SK-N-SH (cell line): ENCODE data around the gene PNPLA5. TPM values are rescaled to one million over a fixed set of nuclear protein-coding genes. Genes with fewer than 3 reads are reported as not detected.

ENCODE experiments used
- CTCF ChIA-PET: fragments of 300-600, 350-600 bp; formaldehyde crosslinking; extraction: SDS; loops from one replicate; lab custom pipeline; 2021; lab: Yijun Ruan, JAX
- POLR2A ChIA-PET: fragments of 350-600 bp; sonication (Branson Sonifier 250); formaldehyde crosslinking; extraction: SDS; loops from one replicate; lab custom pipeline; 2020; ENCODE audit warnings: antibody characterized with exemption, inconsistent platforms; lab: Yijun Ruan, JAX
- DNase-seq: peaks from one replicate; pipeline ENCODE4 v3.0.0; 2012
- H2AFZ ChIP-seq: fragments of 200-600 bp; sonication (generic); 2 replicates; pipeline ENCODE4 v1.8.1; 2016; ENCODE audit warnings: antibody characterized with exemption, mild to moderate bottlenecking, low read depth
- H3F3A ChIP-seq: fragments of 200-600 bp; sonication (generic); replicated peaks from 2 replicates; pipeline ENCODE3; 2016; ENCODE audit warnings: antibody characterized with exemption, mild to moderate bottlenecking; ENCODE audit not compliant: insufficient read depth
- H3K27ac ChIP-seq, 2 experiments: fragments of 200-500 bp in 1 of 2; fragments of 200-600 bp in 1 of 2; sonication (Bioruptor generic) in 1 of 2; sonication (generic), shearing (Covaris generic) in 1 of 2; 2 replicates each; pipeline versions ENCODE4 v1.5.1 to v1.6.1; 2014 to 2016; ENCODE audit warnings: low read depth in 2 of 2, inconsistent platforms in 1 of 2, low read length in 1 of 2, mild to moderate bottlenecking in 1 of 2, mixed read lengths in 1 of 2
- H3K27me3 ChIP-seq: fragments of 200-600 bp; sonication (generic), shearing (Covaris generic); 2 replicates; pipeline ENCODE4 v1.6.1; 2016; ENCODE audit warnings: mixed run types; ENCODE audit not compliant: insufficient read depth
- H3K36me3 ChIP-seq, 2 experiments: fragments of 200-500 bp in 1 of 2; fragments of 200-600 bp in 1 of 2; sonication (Bioruptor generic) in 1 of 2; sonication (generic) in 1 of 2; replicated peaks in 1 of 2; 2 replicates each; pipeline versions ENCODE3 to v1.5.1; 2014 to 2016; ENCODE audit warnings: low read length in 1 of 2, mild to moderate bottlenecking in 1 of 2; ENCODE audit not compliant: insufficient read depth in 2 of 2, control insufficient read depth in 1 of 2
- H3K4me1 ChIP-seq, 2 experiments: fragments of 200-500 bp in 1 of 2; fragments of 200-600 bp in 1 of 2; sonication (Bioruptor generic) in 1 of 2; sonication (generic), shearing (Covaris generic) in 1 of 2; 2 replicates each; pipeline versions ENCODE4 v1.5.1 to v1.6.1; 2014 to 2016; ENCODE audit warnings: low read depth in 1 of 2, low read length in 1 of 2, mixed run types in 1 of 2; ENCODE audit not compliant: insufficient read depth in 2 of 2, control insufficient read depth in 1 of 2
- H3K4me2 ChIP-seq: fragments of 200-600 bp; sonication (generic), shearing (Covaris generic); 2 replicates; pipeline ENCODE4 v1.6.1; 2017; ENCODE audit warnings: mixed run types
- H3K4me3 ChIP-seq, 2 experiments: fragments of 200-500 bp in 1 of 2; fragments of 200-600 bp in 1 of 2; sonication (Bioruptor generic) in 1 of 2; sonication (generic), shearing (Covaris generic) in 1 of 2; 2 replicates each; pipeline versions ENCODE4 v1.5.1 to v1.8.1; 2014 to 2016; ENCODE audit warnings: low read depth in 2 of 2, inconsistent platforms in 1 of 2, low read length in 1 of 2, mild to moderate bottlenecking in 1 of 2, mixed read lengths in 1 of 2, moderate library complexity in 1 of 2
- H3K79me2 ChIP-seq: fragments of 200-600 bp; sonication (generic); 2 replicates; pipeline ENCODE4 v1.8.1; 2017; ENCODE audit warnings: mild to moderate bottlenecking; ENCODE audit not compliant: insufficient read depth
- H3K9ac ChIP-seq: fragments of 200-600 bp; sonication (generic); 2 replicates; pipeline ENCODE4 v1.6.1; 2017; ENCODE audit warnings: mixed run types
- H3K9me2 ChIP-seq: fragments of 200-600 bp; sonication (generic); 2 replicates; pipeline ENCODE4 v1.6.1; 2017; ENCODE audit warnings: mixed run types
- H3K9me3 ChIP-seq: fragments of 200-600 bp; sonication (generic); 2 replicates; pipeline ENCODE4 v1.6.1; 2017; ENCODE audit warnings: mixed run types, mild to moderate bottlenecking, moderate library complexity
- H4K20me1 ChIP-seq: fragments of 200-600 bp; sonication (generic); 2 replicates; pipeline ENCODE4 v1.6.1; 2017; ENCODE audit warnings: mild to moderate bottlenecking, mixed run types; ENCODE audit not compliant: insufficient read depth
- CHD2 ChIP-seq: fragments of 150-350 bp; IDR thresholded peaks from 2 replicates; pipeline ENCODE4 v1.6.1; 2018; ENCODE audit warnings: low read length; ENCODE audit not compliant: partially characterized antibody
- CTCF ChIP-seq: fragments of 200-600 bp; sonication (generic); IDR thresholded peaks from 2 replicates; pipeline ENCODE4 v1.6.1; 2017; ENCODE audit warnings: antibody characterized with exemption, mild to moderate bottlenecking, moderate library complexity
- EZH2phosphoT487 ChIP-seq: fragments of 200-600 bp; sonication (generic); IDR thresholded peaks from 2 replicates; pipeline ENCODE4 v1.6.1; 2017; ENCODE audit warnings: low read depth, mixed run types, mild to moderate bottlenecking, antibody characterized with exemption, moderate library complexity, borderline replicate concordance
- FOXJ3 ChIP-seq: sonication (generic); formaldehyde crosslinking; IDR thresholded peaks from 2 replicates; pipeline ENCODE4 v1.5.1; 2020; ENCODE audit warnings: mild to moderate bottlenecking, missing genetic modification reagents
- FOXM1 ChIP-seq: IDR thresholded peaks from 2 replicates; pipeline ENCODE4 v1.4.0; 2012; ENCODE audit warnings: low read depth, mild to moderate bottlenecking
- JUND ChIP-seq: IDR thresholded peaks from 2 replicates; pipeline ENCODE4 v1.4.0; 2012
- MEF2A ChIP-seq: IDR thresholded peaks from 2 replicates; pipeline ENCODE4 v1.4.0; 2012; ENCODE audit warnings: low read depth, borderline replicate concordance
- POLR2AphosphoS5 ChIP-seq: IDR thresholded peaks from 2 replicates; pipeline ENCODE4 v1.6.1; 2012; ENCODE audit warnings: low read depth, low read length
- TAF1 ChIP-seq: IDR thresholded peaks from 2 replicates; pipeline ENCODE4 v1.6.1; 2012; ENCODE audit warnings: low read depth, mild to moderate bottlenecking, low read length, moderate library complexity, borderline replicate concordance
- TCF12 ChIP-seq: IDR thresholded peaks from 2 replicates; pipeline ENCODE4 v1.4.0; 2012
- USF1 ChIP-seq: IDR thresholded peaks from 2 replicates; pipeline ENCODE4 v1.4.0; 2012; ENCODE audit warnings: low read depth, borderline replicate concordance
- WGBS: methylation state at CpG from one replicate; pipeline ENCODE4 v1.1.6; 2017; ENCODE audit warnings: low lambda C conversion rate; 5-methylcytosine and 5-hydroxymethylcytosine counted together
- polyA plus RNA-seq, 3 experiments: library from polyadenylated mRNA; depleted of rRNA; stranded (reverse); fragments of >200 nt; gene quantifications; 2 replicates each; pipeline ENCODE4 v1.2.3, GENCODE V29; 2012
- TF ChIP-seq, protein P1 (sequence below): IDR thresholded peaks from 2 replicates; pipeline ENCODE4 v1.4.0; 2012; ENCODE audit warnings: low read depth
- TF ChIP-seq, protein P2 (sequence below): fragments of 150-350 bp; IDR thresholded peaks from 2 replicates; pipeline ENCODE4 v1.6.1; 2016; ENCODE audit warnings: mild to moderate bottlenecking, low read depth, low read length
- TF ChIP-seq, protein P3 (sequence below): IDR thresholded peaks from 2 replicates; pipeline ENCODE4 v1.4.0; 2012; ENCODE audit warnings: low read depth, borderline replicate concordance

Gene PNPLA5
- polyA plus RNA-seq, 1 of the 3 experiments (the other 2 are of a cell fraction): not detected

DNA sequence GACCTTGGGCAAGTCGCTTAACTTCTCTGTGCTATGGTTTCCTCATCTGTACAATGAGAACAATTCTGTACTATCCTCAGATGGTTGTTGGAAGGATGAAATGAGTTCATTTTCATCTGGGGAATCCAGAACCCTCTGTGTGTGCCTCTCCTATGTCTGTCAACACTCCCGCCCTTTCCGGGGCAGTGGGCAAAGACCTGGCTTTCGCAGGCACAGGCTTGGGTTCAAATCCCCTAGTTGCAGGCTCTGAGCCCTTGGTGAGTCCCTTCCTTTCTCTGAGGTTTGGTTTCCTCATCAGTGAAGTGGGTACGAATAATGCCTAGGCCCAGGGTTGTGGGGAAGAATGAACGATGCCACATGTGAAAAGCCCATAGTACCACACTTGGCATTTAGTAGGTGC is 6.0 kb downstream of the PNPLA5 start:
- Histone ChIP-seq H4K20me1 (no peaks in the 10 kb centered on the region), H3K9me3 (no peaks in the 10 kb centered on the region), H3K4me1 (no peaks in the 10 kb centered on the region), H3K27ac (no peak overlapping the region), H3K79me2 (no peaks in the 10 kb centered on the region), H3K36me3 (no peaks in the 10 kb centered on the region), H3K4me2 (no peak overlapping the region), H3F3A (no peaks in the 10 kb centered on the region), H2AFZ (no peak overlapping the region), H3K9me2 (no peaks in the 10 kb centered on the region), H3K27me3 (no peaks in the 10 kb centered on the region; the same call in 1 of the 2 replicates)
- WGBS: 50% methylated on average over 1 of the region's 6 CpGs
- DNase-seq: no peak
- CTCF ChIA-PET: interaction anchor here (1.3 to 2.1 kb wide), 6 partner anchors 9 to 60 kb away, joined by 3 to 17 read pairs (median 7); no protein-coding TSS in a partner anchor
- TF ChIP-seq CTCF (no peak), FOXJ3 (CRISPR knock-in tag) (no peak)
- TF ChIP-seq, protein P1, sequence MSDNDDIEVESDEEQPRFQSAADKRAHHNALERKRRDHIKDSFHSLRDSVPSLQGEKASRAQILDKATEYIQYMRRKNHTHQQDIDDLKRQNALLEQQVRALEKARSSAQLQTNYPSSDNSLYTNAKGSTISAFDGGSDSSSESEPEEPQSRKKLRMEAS: no peak
- TF ChIP-seq, all 33 proteins: peak for 0
- POLR2A ChIA-PET: no interaction called here
- H3K9ac ChIP-seq: no peak overlapping the region
- H3K4me3 ChIP-seq: no peak overlapping the region

DNA sequence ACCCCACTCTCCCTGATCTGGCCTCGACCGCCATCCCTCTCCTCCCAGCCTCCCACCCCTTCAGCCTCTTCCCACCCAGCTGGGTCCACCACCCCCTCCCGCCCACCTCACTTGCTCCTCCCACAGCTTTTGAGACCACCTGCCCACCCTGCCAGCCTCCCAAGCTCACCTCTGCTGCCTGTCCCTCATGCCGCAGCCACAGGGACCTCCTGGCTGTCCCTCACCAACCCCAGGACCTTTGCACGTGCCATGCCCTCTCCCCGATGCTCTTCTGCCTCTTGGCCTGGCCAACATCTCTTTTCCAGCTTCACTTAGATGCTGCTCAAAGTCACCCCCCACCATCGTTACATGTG is 6.5 kb downstream of the PNPLA5 start:
- WGBS: 30% methylated on average over 4 of the region's 7 CpGs
- ChIA-PET POLR2A (no interaction called here), CTCF (interaction anchor here (0.6 to 2.1 kb wide), 20 partner anchors 9 to 592 kb away, joined by 3 to 17 read pairs (median 4); no protein-coding TSS in a partner anchor)
- no peak for DNase-seq
- no peak overlapping the region; a peak in 1 of 4 replicates for H3K4me3 ChIP-seq
- H4K20me1 ChIP-seq: no peaks in the 10 kb centered on the region
- H3K4me2 ChIP-seq: no peak overlapping the region
- no peak overlapping the region for H2AFZ ChIP-seq
- no peaks in the 10 kb centered on the region for H3K79me2 ChIP-seq
- no peaks in the 10 kb centered on the region for H3K9me3 ChIP-seq
- H3K27ac ChIP-seq: no peak overlapping the region
- no peaks in the 10 kb centered on the region for H3F3A ChIP-seq
- TF ChIP-seq FOXJ3 (CRISPR knock-in tag) (no peak), CTCF (no peak), TCF12 (no peak), TAF1 (no peak), USF1 (no peak), MEF2A (no peak), POLR2AphosphoS5 (no peak), CHD2 (no peak), EZH2phosphoT487 (no peak), FOXM1 (no peak), JUND (no peak)
- TF ChIP-seq, protein P2, sequence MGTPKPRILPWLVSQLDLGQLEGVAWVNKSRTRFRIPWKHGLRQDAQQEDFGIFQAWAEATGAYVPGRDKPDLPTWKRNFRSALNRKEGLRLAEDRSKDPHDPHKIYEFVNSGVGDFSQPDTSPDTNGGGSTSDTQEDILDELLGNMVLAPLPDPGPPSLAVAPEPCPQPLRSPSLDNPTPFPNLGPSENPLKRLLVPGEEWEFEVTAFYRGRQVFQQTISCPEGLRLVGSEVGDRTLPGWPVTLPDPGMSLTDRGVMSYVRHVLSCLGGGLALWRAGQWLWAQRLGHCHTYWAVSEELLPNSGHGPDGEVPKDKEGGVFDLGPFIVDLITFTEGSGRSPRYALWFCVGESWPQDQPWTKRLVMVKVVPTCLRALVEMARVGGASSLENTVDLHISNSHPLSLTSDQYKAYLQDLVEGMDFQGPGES: no peak
- TF ChIP-seq, protein P3, sequence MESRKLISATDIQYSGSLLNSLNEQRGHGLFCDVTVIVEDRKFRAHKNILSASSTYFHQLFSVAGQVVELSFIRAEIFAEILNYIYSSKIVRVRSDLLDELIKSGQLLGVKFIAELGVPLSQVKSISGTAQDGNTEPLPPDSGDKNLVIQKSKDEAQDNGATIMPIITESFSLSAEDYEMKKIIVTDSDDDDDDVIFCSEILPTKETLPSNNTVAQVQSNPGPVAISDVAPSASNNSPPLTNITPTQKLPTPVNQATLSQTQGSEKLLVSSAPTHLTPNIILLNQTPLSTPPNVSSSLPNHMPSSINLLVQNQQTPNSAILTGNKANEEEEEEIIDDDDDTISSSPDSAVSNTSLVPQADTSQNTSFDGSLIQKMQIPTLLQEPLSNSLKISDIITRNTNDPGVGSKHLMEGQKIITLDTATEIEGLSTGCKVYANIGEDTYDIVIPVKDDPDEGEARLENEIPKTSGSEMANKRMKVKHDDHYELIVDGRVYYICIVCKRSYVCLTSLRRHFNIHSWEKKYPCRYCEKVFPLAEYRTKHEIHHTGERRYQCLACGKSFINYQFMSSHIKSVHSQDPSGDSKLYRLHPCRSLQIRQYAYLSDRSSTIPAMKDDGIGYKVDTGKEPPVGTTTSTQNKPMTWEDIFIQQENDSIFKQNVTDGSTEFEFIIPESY: no peak
- no peaks in the 10 kb centered on the region for H3K4me1 ChIP-seq
- H3K9ac ChIP-seq: no peak overlapping the region
- no peaks in the 10 kb centered on the region; the same call in 1 of the 2 replicates for H3K27me3 ChIP-seq
- no peaks in the 10 kb centered on the region for H3K9me2 ChIP-seq
- H3K36me3 ChIP-seq: no peaks in the 10 kb centered on the region
